Measurements from ENCODE around the gene FCER1G. TPM values are rescaled to one million over a fixed set of nuclear protein-coding genes. Genes with fewer than 3 reads are reported as not detected.

FCER1G gene
- polyA plus RNA-seq, 3 donors, result 2,686 to 4,191 (median 2,715) TPM

DNA sequence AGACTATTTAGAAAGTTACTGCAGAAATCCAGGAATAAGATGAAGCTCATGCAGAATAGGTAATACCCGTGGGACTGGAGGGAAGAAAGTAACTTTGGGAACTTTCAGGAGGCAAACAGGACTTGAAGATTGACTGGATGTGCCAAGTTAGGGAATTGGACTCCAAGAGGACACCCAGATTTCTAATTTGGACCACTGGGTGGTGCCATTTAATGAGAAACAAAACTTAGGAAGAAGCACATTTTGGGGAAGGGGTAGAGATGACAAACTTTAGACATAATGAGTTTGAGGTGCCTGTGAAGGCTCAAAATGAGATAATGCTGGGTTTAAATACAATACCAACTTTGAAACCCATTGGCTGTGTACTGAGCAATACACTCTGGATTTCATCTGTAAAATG lies 34.5 kb upstream of the FCER1G start:
- intact Hi-C loops (cut with micrococcal nuclease), result no loop called here
- DNase-seq, result peak; percentile 29 to 55 (median 51)

DNA sequence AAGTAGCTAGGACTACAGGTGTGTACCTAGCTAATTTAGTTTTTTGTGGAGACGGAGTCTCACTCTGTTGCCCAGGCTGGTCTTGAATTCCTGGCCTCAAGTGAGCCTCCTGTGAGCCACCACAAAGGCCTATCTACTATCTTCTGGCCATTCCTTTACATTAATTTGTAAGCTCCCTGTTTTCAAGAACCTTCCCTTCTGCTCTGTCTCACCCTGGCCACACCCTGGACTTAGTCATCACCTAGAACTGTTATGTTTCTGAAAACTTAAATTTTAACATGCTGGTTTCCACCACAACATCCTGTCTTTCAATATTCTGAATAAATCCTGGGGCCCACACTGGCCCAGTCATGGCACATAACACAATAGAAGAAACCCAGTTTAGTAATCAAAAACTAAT lies 32.9 kb upstream of the FCER1G start:
- intact Hi-C loops (cut with micrococcal nuclease), result no loop called here
- peak overlapping the region in 1 of 3 experiments; percentile 12 for H3K4me3 ChIP-seq (replicated peaks in 1 of 3; ENCODE audit: low read depth in 2 of 3, low read length in 3 of 3)

More for the DNA sequence above, 34.5 kb upstream of the FCER1G start:
- Mint-ChIP-seq H3K4me1 (peaks cover 69% of the 10 kb centered on the region), H3K4me3 (no peak overlapping the region), H3K36me3 (peaks cover 1 to 6% of the 10 kb centered on the region in 2 donors), H3K27me3 (ENCODE audit: low read depth in 3 of 3) (no peaks in the 10 kb centered on the region), H3K9me3 (no peaks in the 10 kb centered on the region), H3K27ac (peak overlapping the region in 3 of 7 donors; percentile 38 to 50 (median 42))
- TF ChIP-seq, protein P1, sequence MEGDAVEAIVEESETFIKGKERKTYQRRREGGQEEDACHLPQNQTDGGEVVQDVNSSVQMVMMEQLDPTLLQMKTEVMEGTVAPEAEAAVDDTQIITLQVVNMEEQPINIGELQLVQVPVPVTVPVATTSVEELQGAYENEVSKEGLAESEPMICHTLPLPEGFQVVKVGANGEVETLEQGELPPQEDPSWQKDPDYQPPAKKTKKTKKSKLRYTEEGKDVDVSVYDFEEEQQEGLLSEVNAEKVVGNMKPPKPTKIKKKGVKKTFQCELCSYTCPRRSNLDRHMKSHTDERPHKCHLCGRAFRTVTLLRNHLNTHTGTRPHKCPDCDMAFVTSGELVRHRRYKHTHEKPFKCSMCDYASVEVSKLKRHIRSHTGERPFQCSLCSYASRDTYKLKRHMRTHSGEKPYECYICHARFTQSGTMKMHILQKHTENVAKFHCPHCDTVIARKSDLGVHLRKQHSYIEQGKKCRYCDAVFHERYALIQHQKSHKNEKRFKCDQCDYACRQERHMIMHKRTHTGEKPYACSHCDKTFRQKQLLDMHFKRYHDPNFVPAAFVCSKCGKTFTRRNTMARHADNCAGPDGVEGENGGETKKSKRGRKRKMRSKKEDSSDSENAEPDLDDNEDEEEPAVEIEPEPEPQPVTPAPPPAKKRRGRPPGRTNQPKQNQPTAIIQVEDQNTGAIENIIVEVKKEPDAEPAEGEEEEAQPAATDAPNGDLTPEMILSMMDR (IDR thresholded peaks at IDR 0.05), result peak; percentile 53
- Histone ChIP-seq H3K27ac (ENCODE audit: low read depth in 1 of 2, low read length in 2 of 2) (no peak overlapping the region), H2AFZ (ENCODE audit: insufficient read depth, low read depth, low read length, poor library complexity, severe bottlenecking) (no peak overlapping the region), H3K9ac (ENCODE audit: insufficient read depth, low read length, poor library complexity, severe bottlenecking) (no peak overlapping the region), H3K36me3 (replicated peaks in 1 of 2; ENCODE audit: control insufficient read depth in 1 of 2, insufficient read depth in 2 of 2, low read length in 2 of 2) (peaks cover 3% of the 10 kb centered on the region in 2 donors), H3K4me2 (replicated peaks; ENCODE audit: extremely low read depth, low read length, poor library complexity, severe bottlenecking) (no peak overlapping the region), H3K4me3 (replicated peaks in 1 of 3; ENCODE audit: low read depth in 2 of 3, low read length in 3 of 3) (no peak overlapping the region), H4K20me1 (ENCODE audit: insufficient read depth, low read length) (no peaks in the 10 kb centered on the region), H3K79me2 (ENCODE audit: insufficient read depth, low read length) (peaks cover 16% of the 10 kb centered on the region), H3K27me3 (ENCODE audit: control insufficient read depth in 2 of 2, insufficient read depth in 2 of 2, low read length in 2 of 2) (no peaks in the 10 kb centered on the region), H3K9me3 (replicated peaks in 1 of 2; ENCODE audit: control insufficient read depth in 1 of 2, insufficient read depth in 1 of 2, low read length in 2 of 2) (no peaks in the 10 kb centered on the region), H3K4me1 (ENCODE audit: control insufficient read depth in 1 of 2, insufficient read depth in 2 of 2, low read length in 2 of 2) (peaks cover 67 to 75% of the 10 kb centered on the region in 2 donors)
- WGBS (ENCODE audit: insufficient coverage), result 88% methylated on average over 1 of the region's 1 CpG

More for the DNA sequence above, 32.9 kb upstream of the FCER1G start:
- peak overlapping the region; percentile 45 for H2AFZ ChIP-seq (ENCODE audit: insufficient read depth, low read depth, low read length, poor library complexity, severe bottlenecking)
- peak overlapping the region; percentile 50 for H3K4me2 ChIP-seq (replicated peaks; ENCODE audit: extremely low read depth, low read length, poor library complexity, severe bottlenecking)
- Mint-ChIP-seq H3K27ac (peak overlapping the region; percentile 79 to 97 (median 92)), H3K4me3 (peak overlapping the region; percentile 3 to 18), H3K9me3 (no peaks in the 10 kb centered on the region), H3K36me3 (peaks cover 0 to 3% of the 10 kb centered on the region in 2 donors), H3K27me3 (ENCODE audit: low read depth in 3 of 3) (peaks cover 0 to 1% (median 0%) of the 10 kb centered on the region in 3 donors), H3K4me1 (peaks cover 72% of the 10 kb centered on the region)
- H4K20me1 ChIP-seq (ENCODE audit: insufficient read depth, low read length), result no peaks in the 10 kb centered on the region
- TF ChIP-seq, protein P1 (IDR thresholded peaks at IDR 0.05), result no peak
- no peaks in the 10 kb centered on the region for H3K9me3 ChIP-seq (replicated peaks in 1 of 2; ENCODE audit: control insufficient read depth in 1 of 2, insufficient read depth in 1 of 2, low read length in 2 of 2)
- H3K36me3 ChIP-seq (replicated peaks in 1 of 2; ENCODE audit: control insufficient read depth in 1 of 2, insufficient read depth in 2 of 2, low read length in 2 of 2), result no peaks in the 10 kb centered on the region
- no CpG with 5 or more reads among the region's 1 CpG for WGBS (ENCODE audit: insufficient coverage)
- peaks cover 70 to 77% of the 10 kb centered on the region in 2 donors for H3K4me1 ChIP-seq (ENCODE audit: control insufficient read depth in 1 of 2, insufficient read depth in 2 of 2, low read length in 2 of 2)
- H3K9ac ChIP-seq (ENCODE audit: insufficient read depth, low read length, poor library complexity, severe bottlenecking), result peak overlapping the region; percentile 24
- peak overlapping the region; percentile 81 to 86 for H3K27ac ChIP-seq (ENCODE audit: low read depth in 1 of 2, low read length in 2 of 2)
- H3K79me2 ChIP-seq (ENCODE audit: insufficient read depth, low read length), result peaks cover under 1% of the 10 kb centered on the region
- no peaks in the 10 kb centered on the region for H3K27me3 ChIP-seq (ENCODE audit: control insufficient read depth in 2 of 2, insufficient read depth in 2 of 2, low read length in 2 of 2)
- peak; percentile 73 to 80 (median 76) for DNase-seq
